B cell (primary cell): ENCODE measurements around the gene CDKAL1.

Experiments used
- CTCF ChIP-seq: fragments of 200-600 bp; IDR thresholded peaks from one replicate; pipeline ENCODE4 v1.8.0; 2022; ENCODE audit warnings: antibody characterized with exemption, mild to moderate bottlenecking
- EZH2 ChIP-seq: IDR thresholded peaks from 2 replicates; pipeline ENCODE4 v1.6.1; 2012; ENCODE audit warnings: borderline replicate concordance, low read depth, mild to moderate bottlenecking, moderate library complexity, low read length; ENCODE audit not compliant: insufficient read depth, poor library complexity, severe bottlenecking

- TF ChIP-seq CTCF, result no peak
- no peak for TF ChIP-seq EZH2
Measured at GRCh38 chr6:21161707-21162106, 627.5 kb downstream of the CDKAL1 start.
